Measurements from ENCODE around the gene CAPN9.

CAPN9 gene

DNA sequence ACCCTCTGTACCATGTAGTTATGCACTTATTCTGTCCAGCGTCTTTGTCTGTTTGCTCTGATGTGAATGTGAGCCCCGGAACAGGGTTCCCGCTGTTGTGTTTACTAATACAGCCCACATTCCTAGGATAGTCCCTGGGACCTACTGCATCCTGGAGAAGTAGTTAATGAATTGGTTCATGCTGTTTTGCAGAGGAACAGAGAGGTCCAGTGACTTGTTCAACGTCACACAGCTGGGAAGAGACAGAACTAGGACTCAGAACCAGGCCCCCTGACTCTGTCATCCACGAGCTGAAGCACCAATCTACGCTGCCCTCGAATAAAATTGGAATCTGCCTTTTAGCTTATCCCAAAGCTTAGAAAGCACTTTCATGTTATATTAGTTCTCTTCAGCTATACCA is 34.0 kb upstream of the CAPN9 start:
- TF ChIP-seq EP300 (IDR thresholded peaks at IDR 0.05; ENCODE audit: borderline replicate concordance) (no peak), RAD21 (IDR thresholded peaks at IDR 0.05; ENCODE audit: low read depth) (no peak), ZBTB7A (IDR thresholded peaks at IDR 0.05; ENCODE audit: low read depth) (no peak), CREB1 (IDR thresholded peaks at IDR 0.05; ENCODE audit: low read depth) (no peak), EGR1 (IDR thresholded peaks at IDR 0.05) (no peak), NFIC (IDR thresholded peaks at IDR 0.05) (no peak), CEBPB (IDR thresholded peaks at IDR 0.05) (no peak)
- TF ChIP-seq, protein P1, sequence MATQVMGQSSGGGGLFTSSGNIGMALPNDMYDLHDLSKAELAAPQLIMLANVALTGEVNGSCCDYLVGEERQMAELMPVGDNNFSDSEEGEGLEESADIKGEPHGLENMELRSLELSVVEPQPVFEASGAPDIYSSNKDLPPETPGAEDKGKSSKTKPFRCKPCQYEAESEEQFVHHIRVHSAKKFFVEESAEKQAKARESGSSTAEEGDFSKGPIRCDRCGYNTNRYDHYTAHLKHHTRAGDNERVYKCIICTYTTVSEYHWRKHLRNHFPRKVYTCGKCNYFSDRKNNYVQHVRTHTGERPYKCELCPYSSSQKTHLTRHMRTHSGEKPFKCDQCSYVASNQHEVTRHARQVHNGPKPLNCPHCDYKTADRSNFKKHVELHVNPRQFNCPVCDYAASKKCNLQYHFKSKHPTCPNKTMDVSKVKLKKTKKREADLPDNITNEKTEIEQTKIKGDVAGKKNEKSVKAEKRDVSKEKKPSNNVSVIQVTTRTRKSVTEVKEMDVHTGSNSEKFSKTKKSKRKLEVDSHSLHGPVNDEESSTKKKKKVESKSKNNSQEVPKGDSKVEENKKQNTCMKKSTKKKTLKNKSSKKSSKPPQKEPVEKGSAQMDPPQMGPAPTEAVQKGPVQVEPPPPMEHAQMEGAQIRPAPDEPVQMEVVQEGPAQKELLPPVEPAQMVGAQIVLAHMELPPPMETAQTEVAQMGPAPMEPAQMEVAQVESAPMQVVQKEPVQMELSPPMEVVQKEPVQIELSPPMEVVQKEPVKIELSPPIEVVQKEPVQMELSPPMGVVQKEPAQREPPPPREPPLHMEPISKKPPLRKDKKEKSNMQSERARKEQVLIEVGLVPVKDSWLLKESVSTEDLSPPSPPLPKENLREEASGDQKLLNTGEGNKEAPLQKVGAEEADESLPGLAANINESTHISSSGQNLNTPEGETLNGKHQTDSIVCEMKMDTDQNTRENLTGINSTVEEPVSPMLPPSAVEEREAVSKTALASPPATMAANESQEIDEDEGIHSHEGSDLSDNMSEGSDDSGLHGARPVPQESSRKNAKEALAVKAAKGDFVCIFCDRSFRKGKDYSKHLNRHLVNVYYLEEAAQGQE (IDR thresholded peaks at IDR 0.05; ENCODE audit: low read depth) = no peak
- TF ChIP-seq, protein P2, sequence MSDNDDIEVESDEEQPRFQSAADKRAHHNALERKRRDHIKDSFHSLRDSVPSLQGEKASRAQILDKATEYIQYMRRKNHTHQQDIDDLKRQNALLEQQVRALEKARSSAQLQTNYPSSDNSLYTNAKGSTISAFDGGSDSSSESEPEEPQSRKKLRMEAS (IDR thresholded peaks at IDR 0.05) = no peak

GRCh38 chr1:230713547-230713914 is 33.7 kb upstream of the CAPN9 start:
- TF ChIP-seq, protein P2 (IDR thresholded peaks at IDR 0.05) = no peak
- no peak for TF ChIP-seq USF1 (IDR thresholded peaks at IDR 0.05)

GRCh38 chr1:230713915-230714764 is 33.0 kb upstream of the CAPN9 start, which contains the start of gene AGT:
Gene AGT, minus strand, starts transcription at chr1:230714122. Its CDS starts 3,299 bp downstream, at chr1:230710823.
- TF ChIP-seq CREB1 (IDR thresholded peaks at IDR 0.05; ENCODE audit: low read depth) (no peak), TCF12 (IDR thresholded peaks at IDR 0.05; ENCODE audit: low read depth) (no peak), TAF1 (IDR thresholded peaks at IDR 0.05; ENCODE audit: low read depth) (no peak), FOXM1 (IDR thresholded peaks at IDR 0.05; ENCODE audit: borderline replicate concordance, low read depth) (no peak), TEAD4 (IDR thresholded peaks at IDR 0.05) (no peak), YY1 (IDR thresholded peaks at IDR 0.05; ENCODE audit: low read depth) (no peak), NFIC (IDR thresholded peaks at IDR 0.05) (no peak), CEBPB (IDR thresholded peaks at IDR 0.05) (no peak), ZBTB7A (IDR thresholded peaks at IDR 0.05; ENCODE audit: low read depth) (no peak), RAD21 (IDR thresholded peaks at IDR 0.05; ENCODE audit: low read depth) (no peak), USF1 (IDR thresholded peaks at IDR 0.05) (no peak), EGR1 (IDR thresholded peaks at IDR 0.05) (no peak), EP300 (IDR thresholded peaks at IDR 0.05; ENCODE audit: borderline replicate concordance) (no peak)
- TF ChIP-seq, protein P2 (IDR thresholded peaks at IDR 0.05) = no peak
- TF ChIP-seq, protein P1 (IDR thresholded peaks at IDR 0.05; ENCODE audit: low read depth) = no peak

GRCh38 chr1:230715510-230715909 is 31.7 kb upstream of the CAPN9 start:
- no peak for TF ChIP-seq NFIC (IDR thresholded peaks at IDR 0.05)
- no peak for TF ChIP-seq YY1 (IDR thresholded peaks at IDR 0.05; ENCODE audit: low read depth)
- TF ChIP-seq EGR1 (IDR thresholded peaks at IDR 0.05) = no peak
- TF ChIP-seq, protein P1 (IDR thresholded peaks at IDR 0.05; ENCODE audit: low read depth) = no peak
- no peak for TF ChIP-seq TAF1 (IDR thresholded peaks at IDR 0.05; ENCODE audit: low read depth)
- TF ChIP-seq RAD21 (IDR thresholded peaks at IDR 0.05; ENCODE audit: low read depth) = no peak; the same call in 1 of the 2 replicates
- no peak for TF ChIP-seq TCF12 (IDR thresholded peaks at IDR 0.05; ENCODE audit: low read depth)
- no peak for TF ChIP-seq FOXM1 (IDR thresholded peaks at IDR 0.05; ENCODE audit: borderline replicate concordance, low read depth)
- no peak for TF ChIP-seq USF1 (IDR thresholded peaks at IDR 0.05)
- no peak for TF ChIP-seq EP300 (IDR thresholded peaks at IDR 0.05; ENCODE audit: borderline replicate concordance)
- TF ChIP-seq ZBTB7A (IDR thresholded peaks at IDR 0.05; ENCODE audit: low read depth) = no peak
- no peak for TF ChIP-seq TEAD4 (IDR thresholded peaks at IDR 0.05)
- TF ChIP-seq CREB1 (IDR thresholded peaks at IDR 0.05; ENCODE audit: low read depth) = no peak
- TF ChIP-seq CEBPB (IDR thresholded peaks at IDR 0.05) = no peak
- TF ChIP-seq, protein P2 (IDR thresholded peaks at IDR 0.05) = no peak

All from Ishikawa (cell line).